Stimulated activated CD4-positive, alpha-beta T cell treated with anti-CD3 and anti-CD28 coated beads, Interleukin-15, amount 100 ng/mL, for 48 hours (primary cell): ENCODE measurements around the gene EMC10.
"Not testable (repeated sequence)": the region's sequence is repeated elsewhere in the genome, so short reads cannot be mapped to it uniquely, and the experiment has no call there.

Experiments
- DNase-seq, 2 donors: peaks; one replicate each; pipeline ENCODE4 v3.0.0-alpha.2; 2020; ENCODE audit warnings: low read depth in 2 of 2

EMC10 gene

GRCh38 chr19:50476224-50476906, at the start of gene EMC10, which contains the start of gene GARIN5A:
TSS of gene EMC10 (plus strand) at chr19:50476507. CDS start at chr19:50476545, 38 bp downstream.
TSS of gene GARIN5A (minus strand) at chr19:50476848. CDS start at chr19:50476388, 460 bp downstream.
- peak; percentile 92 to 95 for DNase-seq

- no peak for DNase-seq
Measured at GRCh38 chr19:50427318-50427925, 48.9 kb upstream of the EMC10 start.

GRCh38 chr19:50427997-50428425, 48.3 kb upstream of the EMC10 start:
- no peak for DNase-seq

- no peak for DNase-seq
Measured at GRCh38 chr19:50428772-50429463, 47.4 kb upstream of the EMC10 start.

- DNase-seq = no peak
Measured at GRCh38 chr19:50430888-50431342, 45.4 kb upstream of the EMC10 start.

- DNase-seq = peak; percentile 76 to 80
Measured at GRCh38 chr19:50431343-50432220, 44.7 kb upstream of the EMC10 start.

GRCh38 chr19:50432221-50433028, 43.9 kb upstream of the EMC10 start, which contains the start of gene MYBPC2:
TSS of gene MYBPC2 (plus strand) at chr19:50432892. CDS start at chr19:50432954, 62 bp downstream.
- no peak for DNase-seq

GRCh38 chr19:50433201-50434180, 42.8 kb upstream of the EMC10 start:
- no peak for DNase-seq

GRCh38 chr19:50434525-50434924, 41.8 kb upstream of the EMC10 start:
- no peak for DNase-seq

GRCh38 chr19:50435221-50435620, 41.1 kb upstream of the EMC10 start:
- DNase-seq = no peak

GRCh38 chr19:50435627-50436026, 40.7 kb upstream of the EMC10 start:
- DNase-seq = no peak

GRCh38 chr19:50437862-50438449, 38.4 kb upstream of the EMC10 start:
- no peak for DNase-seq

- DNase-seq = not testable (repeated sequence)
Measured at GRCh38 chr19:50439130-50439529, 37.2 kb upstream of the EMC10 start.

GRCh38 chr19:50444059-50444458, 32.2 kb upstream of the EMC10 start:
- no peak for DNase-seq

GRCh38 chr19:50447053-50447452, 29.3 kb upstream of the EMC10 start:
- no peak for DNase-seq

GRCh38 chr19:50447750-50448149, 28.6 kb upstream of the EMC10 start:
- DNase-seq = no peak

GRCh38 chr19:50449236-50449899, 26.9 kb upstream of the EMC10 start:
- DNase-seq = no peak
